ENCODE data around the gene ZNF813.
"Not testable (repeated sequence)": the region's sequence is repeated elsewhere in the genome, so short reads cannot be mapped to it uniquely, and the experiment has no call there.

Gene ZNF813

DNA sequence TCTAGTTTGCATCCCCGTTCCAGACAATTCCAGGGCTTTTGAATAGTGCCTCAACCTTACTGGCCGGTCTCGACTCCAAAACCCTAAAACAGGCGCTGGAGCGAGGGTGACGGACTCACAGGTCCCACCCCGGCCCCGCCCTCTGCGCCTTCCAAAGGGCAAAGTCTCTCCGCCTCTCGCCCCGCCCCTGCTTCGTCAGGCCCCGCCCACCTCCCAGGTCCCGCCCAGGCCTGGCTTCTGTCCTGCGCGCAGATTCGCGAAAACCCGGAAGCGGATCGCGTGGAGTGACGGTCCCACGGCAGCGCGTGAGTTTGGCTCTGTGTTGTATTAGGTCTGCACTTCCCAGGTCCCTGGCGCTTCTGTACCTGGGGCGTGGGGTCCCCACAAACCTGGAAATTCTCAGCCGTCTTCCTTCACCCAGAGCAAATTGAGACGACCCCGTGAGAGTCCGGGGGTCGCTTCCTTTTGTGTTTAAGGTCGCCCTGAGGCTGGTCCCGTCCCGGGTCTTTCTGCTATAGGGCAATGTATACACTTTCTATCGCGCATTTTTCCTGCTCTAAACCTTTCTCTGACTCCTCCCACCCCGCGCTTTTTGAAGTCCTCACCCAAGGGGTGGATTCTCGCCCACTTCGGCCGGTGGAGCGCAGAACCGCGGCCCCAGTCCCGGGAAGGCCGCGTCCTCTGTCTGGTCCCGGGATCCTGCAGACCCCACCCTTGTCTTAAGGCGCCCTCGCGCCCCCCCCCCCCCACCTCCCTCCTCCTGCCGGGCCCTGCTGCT lies at the start of gene ZNF813:
Gene ZNF813, plus strand, starts transcription at position 249 of the 778 bp plus-strand sequence. CDS start 16,090 bp downstream, outside the sequence.
- peak; percentile 91 to 97 for DNase-seq (ENCODE audit: low read depth in 2 of 2)

DNA sequence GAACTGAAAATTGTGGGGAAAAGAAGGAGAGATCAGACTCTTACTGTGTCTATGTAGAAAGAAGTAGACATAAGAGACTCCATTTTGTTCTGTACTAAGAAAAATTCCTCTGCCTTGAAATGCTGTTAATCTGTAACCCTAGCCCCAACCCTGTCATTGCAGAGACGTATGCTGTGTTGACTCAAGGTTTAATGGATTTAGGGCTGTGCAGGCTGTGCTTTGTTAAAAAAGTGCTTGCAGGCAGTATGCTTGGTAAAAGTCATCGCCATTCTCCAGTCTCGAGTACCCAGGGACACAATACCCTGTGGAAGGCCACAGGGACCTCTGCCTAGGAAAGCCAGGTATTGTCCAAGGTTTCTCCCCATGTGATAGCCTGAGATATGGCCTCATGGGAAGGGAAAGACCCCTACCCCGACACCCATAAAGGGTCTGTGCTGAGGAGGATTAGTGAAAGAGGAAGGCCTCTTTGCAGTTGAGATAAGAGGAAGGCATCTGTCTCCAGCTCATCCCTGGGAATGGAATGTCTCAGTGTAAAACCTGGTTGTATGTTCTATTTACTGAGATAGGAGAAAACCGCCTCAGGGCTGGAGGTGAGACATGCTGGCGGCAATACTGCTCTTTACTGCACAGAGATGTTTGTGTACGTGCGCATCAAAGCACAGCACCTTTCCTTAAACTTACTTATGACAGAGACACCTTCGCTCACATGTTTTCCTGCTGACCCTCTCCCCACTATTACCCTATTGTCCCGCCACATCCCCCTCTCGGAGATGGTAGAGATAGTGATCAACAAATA lies 46.8 kb upstream of the ZNF813 start:
- not testable (repeated sequence) for DNase-seq (ENCODE audit: low read depth in 2 of 2)

DNA sequence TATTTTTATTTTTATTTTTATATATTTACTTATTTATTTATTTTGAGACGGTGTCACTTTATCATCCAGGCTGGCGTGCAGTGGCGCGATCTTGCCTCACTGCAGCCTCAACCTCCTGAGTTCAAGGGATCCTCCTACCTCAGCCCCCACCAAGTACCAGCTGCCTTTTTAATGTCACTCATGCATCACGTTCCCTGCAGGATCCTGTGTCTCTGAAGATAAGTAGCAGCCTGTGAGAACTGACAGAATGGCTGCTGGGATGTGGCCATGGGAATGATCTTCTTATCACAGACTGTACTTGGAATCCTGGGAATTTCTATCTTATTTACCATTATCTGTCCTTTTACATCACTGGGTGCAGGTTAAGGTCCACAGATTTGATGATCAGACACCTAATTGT lies 45.0 kb upstream of the ZNF813 start:
- no peak for DNase-seq (ENCODE audit: low read depth in 2 of 2)

DNA sequence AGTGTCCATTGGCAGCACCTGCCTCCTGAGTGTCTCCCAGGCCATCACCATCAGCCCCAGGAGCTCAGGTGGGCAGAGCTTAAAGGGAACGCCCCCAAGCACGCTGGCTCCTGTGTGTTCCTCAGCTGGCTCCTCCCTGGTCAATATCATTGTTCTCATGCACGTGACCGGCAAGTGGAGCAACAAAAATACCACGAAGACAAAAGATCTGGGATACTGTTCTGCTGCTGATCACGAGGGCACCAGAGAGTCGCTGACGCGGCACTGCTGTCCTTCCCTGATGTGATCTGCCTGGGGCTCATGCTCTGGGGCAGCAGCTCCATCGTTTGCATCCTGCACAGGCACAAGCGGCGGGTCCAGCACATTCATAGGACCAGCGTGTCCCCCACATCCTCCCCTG lies 44.5 kb upstream of the ZNF813 start:
- not testable (repeated sequence) for DNase-seq (ENCODE audit: low read depth in 2 of 2)

DNA sequence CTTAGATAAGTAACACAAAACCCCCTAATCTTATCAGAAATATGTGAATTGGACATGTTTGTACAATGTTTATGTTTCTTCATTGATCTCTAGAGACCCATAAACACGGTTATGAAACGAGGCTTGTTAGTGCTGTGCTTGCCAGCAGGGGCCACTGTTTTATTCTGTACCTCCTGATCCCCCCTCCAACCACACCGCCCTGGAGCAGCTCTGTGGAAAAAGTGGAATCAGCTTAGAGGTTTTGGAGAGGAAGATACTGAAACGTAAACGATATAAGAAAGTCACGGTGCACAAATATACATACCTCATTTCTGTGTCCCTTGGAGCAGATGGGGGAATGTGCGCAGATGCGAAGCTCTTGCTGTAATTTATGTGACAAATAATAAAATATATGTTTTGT lies 43.9 kb upstream of the ZNF813 start:
- not testable (repeated sequence) for DNase-seq (ENCODE audit: low read depth in 2 of 2)

DNA sequence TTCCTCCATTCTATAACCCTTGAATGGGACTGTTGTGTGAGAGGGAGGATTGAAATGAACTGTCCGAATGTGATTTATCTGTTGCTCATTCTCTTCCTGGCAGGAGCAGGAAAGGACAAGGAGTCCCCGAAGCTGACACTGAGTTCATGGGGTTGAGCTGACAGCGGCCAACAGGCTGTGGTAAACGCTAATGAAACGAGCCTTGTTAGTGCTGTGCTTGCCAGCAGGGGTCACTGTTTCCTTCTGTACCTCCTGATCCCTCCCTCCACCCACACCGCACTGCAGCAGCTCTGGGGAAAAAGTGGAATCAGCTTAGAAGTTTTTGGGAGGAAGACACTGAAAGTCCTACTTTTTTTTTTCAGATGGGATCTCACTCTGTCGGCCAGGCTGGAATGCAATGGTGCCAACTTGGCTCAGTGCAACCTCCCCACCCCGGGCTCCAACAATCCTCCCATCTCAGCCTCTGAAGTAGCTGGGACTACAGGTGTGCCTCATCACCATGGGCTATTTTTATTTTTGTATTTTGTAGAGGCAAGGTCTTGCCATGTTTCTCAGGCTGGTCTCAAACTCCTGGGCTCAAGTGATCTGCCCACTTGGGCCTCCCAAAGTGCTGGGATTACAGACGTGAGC lies 42.5 kb upstream of the ZNF813 start:
- DNase-seq (ENCODE audit: low read depth in 2 of 2), result peak; percentile 27 to 50

DNA sequence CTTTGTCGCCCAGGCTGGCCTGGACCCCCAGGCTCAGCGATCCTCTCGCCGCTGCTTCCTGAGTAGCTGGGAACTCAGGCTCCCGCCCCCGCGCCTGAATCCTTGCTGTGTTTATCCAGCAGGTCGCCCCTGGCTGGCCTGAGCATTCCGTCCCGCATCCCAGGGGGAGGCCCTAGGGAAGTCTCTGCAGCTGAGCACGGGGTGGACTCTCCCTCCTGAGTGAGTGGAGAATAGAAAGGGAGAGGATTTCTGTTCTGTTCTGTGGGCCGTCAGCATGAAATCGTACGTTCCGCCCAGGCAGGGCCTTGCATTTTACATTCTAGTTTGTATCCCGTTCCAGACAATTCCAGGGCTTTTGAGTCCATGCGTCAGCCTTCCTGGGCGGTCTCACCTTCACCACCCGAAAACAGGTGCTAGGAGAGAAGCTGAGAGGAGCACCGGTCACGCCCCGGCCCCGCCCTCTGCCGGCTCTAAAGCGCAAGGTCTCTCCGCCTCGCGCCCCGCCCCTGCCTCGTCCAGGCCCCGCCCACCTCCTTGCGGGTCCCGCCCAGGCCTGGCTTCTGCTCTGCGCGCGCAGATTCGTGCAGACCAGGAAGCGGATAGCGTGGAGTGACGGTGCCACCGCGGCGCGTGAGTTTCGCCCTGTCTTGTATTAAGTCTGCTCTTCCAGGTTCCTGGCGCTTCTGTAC lies 36.0 kb upstream of the ZNF813 start, which contains the start of gene ZNF761:
Gene ZNF761, plus strand, starts transcription at position 586 of the 689 bp plus-strand sequence. CDS start 15,285 bp downstream, outside the sequence.
- peak; percentile 93 to 98 for DNase-seq (ENCODE audit: low read depth in 2 of 2)

DNA sequence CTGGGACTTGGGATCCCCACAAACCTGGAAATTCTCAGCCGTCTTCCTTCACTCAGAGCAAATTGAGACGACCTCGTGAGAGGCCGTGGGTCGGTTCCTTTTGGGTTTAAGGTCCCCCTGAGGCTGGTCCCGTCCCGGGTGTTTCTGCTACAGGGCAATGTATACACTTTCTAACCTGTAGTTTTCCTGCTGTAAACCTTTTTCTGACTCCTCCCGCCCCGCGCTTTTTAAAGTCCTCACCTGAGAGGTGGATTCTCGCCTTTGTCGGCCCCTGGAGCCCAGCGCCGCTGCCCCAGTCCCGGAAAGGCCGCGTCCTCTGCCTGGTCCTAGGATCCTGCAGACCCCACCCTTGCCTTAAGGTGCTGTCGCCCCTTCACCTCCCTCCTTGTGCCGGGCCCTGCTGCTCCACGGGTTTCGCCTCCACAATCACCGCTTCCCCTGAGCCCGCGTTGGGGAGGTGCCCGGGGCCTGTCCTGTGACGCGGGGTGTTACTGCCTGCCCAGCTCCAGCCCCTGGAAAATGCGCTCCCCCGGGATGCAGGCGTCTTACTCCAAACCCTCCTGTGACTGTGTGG lies 35.4 kb upstream of the ZNF813 start:
- DNase-seq (ENCODE audit: low read depth in 2 of 2), result no peak

DNA sequence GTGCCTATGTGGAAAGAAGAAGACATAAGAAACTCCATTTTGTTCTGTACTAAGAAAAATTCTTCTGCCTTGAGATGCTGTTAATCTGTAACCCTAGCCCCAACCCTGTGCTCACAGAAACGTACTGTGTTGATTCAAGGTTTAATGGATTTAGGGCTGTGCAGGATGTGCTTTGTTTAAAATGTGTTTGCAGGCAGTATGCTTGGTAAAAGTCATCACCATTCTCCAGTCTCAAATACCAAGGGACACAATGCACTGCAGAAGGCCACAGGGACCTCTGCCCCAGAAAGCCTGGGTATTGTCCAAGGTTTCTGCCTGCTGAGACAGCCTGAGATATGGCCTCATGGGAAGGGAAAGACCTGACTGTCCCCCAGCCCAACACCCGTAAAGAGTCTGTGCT lies 23.7 kb upstream of the ZNF813 start:
- DNase-seq (ENCODE audit: low read depth in 2 of 2), result not testable (repeated sequence)

DNA sequence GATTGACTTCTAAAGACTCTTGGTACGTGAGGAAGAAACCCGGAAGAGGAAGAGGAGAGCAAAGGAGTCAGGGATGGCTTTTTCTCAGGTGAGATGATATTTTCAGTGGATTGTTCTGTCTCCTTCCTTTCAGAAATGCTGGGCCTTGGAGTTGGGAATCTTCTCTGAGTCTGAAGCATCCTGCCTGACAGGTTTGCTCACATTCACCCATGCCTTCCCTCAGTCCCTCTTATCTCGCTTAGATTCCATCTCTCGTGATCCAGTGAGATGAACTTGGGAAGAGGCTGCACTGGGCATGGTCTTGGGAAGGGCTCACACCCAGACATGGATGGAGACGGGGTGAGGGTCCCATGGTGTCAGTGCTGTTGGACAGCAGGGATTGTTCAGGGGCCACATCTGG lies 20.3 kb upstream of the ZNF813 start:
- not testable (repeated sequence) for DNase-seq (ENCODE audit: low read depth in 2 of 2)

DNA sequence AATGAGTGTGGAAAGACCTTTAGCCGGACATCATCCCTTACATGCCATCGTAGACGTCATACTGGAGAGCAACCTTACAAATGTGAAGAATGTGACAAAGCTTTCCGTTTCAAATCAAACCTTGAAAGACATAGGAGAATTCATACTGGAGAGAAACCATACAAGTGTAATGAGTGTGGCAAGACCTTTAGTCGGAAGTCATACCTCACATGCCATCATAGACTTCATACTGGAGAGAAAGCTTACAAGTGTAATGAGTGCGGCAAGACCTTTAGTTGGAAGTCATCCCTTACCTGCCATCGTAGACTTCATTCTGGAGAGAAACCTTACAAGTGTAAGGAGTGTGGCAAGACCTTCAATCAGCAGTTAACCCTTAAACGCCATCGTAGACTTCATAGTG lies 11.7 kb upstream of the ZNF813 start:
- no peak for DNase-seq (ENCODE audit: low read depth in 2 of 2)

DNA sequence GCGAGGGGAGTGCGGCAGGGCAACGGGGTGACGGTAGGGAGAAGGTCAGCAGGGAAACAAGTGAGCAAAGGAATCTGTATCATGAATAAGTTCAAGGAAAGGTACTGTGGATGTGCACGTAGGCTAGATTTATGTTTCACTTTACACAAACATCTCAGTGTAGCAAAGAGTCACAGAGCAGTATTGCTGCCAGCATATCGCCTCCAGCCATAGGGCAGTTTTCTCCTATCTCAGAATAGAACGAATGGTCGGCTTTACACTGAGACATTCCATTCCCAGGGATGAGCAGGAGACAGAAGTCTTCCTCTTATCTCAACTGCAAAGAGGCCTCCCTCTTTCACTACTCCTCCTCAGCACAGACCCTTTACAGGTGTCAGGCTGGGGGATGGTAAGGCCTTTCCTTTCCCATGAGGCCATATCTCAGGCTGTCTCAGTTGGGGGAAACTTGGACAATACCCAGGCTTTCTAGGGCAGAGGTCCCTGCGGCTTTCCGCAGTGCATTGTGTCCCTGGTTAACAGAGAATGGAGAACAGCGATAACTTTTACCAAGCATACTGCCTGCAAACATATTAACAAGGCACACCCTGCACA lies 7.3 kb upstream of the ZNF813 start:
- not testable (repeated sequence) for DNase-seq (ENCODE audit: low read depth in 2 of 2)

DNA sequence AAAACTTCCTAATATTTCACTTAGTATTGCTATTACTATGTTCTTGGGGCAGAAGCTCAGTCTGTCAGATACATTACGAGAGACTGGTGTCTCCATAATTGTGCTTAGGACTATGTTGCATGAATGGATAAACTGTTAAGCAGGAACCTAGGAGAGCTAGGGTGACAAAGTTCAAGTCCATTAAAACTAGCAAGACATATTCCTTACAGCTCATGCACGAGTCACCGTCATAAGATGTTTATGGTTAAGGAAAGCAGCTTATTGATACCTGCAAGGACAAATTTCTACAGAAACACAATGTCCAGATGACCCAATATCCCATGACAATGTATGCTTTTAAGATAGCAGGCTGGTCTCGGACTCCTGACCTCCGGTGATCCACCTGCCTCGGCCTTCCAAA lies 5.7 kb upstream of the ZNF813 start:
- DNase-seq (ENCODE audit: low read depth in 2 of 2), result no peak

DNA sequence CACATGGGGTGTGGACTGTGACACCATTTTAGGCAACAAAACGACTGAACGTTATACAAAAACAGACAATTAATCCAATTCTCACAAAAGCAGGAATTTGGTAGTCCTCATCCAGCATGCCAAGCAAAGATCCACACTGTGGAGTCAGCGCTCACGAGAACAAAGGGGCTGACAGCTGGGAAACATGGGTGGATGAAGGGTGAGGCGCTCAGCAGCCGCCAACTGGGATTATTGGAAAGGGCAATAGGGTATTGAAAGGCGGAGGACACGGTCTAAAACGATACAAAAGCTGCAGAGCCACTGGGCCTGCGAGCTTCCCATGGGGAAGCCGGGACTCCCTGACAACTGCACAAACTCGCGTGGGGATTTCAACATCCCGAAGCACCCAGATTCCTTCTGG lies 4.7 kb upstream of the ZNF813 start:
- no peak for DNase-seq (ENCODE audit: low read depth in 2 of 2)

DNA sequence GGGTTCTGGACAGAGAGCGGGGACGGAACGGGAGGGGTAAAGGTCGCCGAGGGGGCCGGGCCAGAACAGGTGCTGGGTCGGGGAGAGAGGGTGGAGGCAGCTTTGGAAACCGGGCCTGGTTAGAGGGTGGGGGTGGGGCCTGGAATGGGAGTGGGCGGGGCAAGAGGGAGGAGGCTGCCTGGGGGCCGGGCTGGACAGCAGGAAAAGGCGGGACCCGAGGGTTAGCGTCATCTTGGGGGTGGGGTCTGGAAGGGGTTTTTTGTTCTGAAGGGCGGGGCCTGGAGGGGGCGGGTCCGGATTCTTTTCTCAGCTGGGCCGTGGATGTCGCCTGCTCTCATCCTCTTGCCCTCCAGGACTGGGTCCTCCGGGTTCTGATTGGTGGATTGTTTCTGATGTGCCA lies 4.3 kb upstream of the ZNF813 start:
- DNase-seq (ENCODE audit: low read depth in 2 of 2), result no peak

DNA sequence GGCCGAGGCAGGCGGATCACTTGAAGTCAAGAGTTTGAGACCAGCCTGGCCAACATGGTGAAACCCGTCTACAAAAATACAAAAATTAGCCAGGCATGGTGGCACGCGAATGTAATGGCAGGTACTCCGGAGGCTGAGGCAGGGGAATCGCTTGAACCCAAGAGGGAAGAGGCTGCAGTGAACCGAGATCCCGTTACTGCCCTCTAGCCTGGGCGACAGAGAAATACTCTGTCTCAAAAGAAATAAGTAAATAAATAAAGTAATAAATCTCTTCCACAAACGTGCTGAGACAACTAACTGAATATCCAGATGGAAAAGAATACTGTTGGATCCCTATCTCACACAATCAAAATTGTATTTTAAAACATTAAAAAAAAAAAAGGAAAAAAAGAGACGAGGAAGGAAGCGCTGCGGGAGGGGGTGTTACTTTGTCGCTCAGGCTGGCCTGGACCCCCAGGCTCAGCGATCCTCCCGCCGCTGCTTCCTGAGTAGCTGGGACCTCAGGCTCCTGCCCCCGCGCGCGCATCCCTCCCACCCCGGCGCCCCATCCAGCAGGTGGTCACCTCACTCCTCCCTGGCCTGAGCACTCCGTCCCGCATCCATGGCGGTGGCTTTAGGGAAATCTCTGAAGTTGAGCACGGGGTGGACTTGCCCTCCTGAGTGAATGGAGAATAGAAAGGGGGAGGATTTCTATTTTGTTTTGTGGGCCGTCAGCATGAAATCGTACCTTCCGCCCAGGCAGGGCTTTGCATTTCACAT lies 628 bp upstream of the ZNF813 start:
- DNase-seq (ENCODE audit: low read depth in 2 of 2), result no peak

DNA sequence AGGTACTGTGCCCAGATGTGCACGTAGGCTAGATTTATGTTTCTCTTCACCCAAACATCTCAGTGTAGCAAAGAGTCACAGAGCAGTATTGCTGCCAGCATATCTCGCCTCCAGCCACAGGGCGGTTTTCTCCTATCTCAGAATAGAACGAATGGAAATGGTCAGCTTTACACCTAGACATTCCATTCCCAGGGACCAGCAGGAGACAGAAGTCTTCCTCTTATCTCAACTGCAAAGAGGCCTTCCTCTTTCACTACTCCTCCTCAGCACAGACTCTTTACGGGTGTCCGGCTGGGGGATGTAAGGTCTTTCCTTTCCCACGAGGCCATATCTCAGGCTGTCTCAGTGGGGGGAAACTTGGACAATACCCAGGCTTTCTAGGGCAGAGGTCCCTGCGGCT lies 1.1 kb downstream of the ZNF813 start:
- not testable (repeated sequence) for DNase-seq (ENCODE audit: low read depth in 2 of 2)

DNA sequence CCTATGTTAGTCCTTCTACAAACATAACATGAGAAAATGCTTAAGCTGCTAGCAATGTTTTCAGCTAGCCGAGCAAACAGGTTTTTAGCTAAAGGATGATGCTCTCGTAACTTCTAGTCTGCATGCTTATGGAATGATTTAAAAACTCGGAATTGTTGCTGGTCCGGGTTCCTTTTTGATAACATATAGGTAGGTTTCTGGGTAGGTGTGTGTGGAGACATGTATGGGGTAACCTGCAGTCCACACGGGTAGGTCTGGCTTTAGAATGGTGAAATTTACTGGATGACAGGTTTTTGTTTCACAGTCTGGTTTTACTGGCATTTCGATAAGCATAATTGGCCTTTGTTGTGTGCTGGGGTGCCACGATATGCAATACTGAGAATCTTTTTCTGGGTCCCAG lies 4.4 kb downstream of the ZNF813 start:
- DNase-seq (ENCODE audit: low read depth in 2 of 2), result no peak

DNA sequence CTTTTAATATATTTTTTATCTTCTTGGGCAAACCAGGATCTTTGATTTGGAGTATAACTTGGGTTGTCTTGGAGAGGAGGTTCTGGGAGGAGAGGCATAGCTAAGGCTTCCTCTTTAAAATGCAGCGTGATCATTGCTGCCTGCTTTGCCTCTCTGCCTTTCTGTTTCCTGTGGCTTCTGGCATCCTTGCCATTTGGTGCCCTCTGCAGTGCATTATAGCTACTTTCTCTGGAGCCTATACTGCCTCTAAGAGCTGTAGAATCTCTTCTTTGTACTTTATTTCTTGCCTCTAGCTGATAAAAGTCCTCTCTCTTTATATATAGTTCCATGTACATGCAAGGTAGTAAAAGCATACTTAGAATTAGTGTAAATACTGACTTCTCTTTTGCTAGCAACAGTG lies 7.3 kb downstream of the ZNF813 start:
- not testable (repeated sequence) for DNase-seq (ENCODE audit: low read depth in 2 of 2)

DNA sequence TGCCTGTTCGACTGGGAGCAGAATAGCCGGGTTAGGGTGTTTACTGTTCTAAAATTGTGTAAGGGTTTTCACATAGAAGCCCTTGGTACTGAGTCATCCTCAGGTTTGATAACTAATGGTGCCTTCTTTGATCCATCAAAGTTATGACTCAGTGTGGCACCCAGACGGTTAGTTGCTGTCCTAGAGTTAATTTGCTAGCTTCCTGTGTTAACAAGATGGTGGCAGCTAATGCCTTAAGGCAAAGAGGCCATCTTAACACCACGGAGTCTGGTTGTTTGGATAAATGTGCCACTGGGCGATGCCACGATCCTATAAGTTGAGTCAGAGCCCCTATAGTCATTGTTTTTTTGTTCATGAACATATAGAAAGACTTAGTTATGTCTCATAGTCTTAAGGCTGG lies 7.9 kb downstream of the ZNF813 start:
- not testable (repeated sequence) for DNase-seq (ENCODE audit: low read depth in 2 of 2)

Measured in stimulated activated CD4-positive, alpha-beta T cell treated with anti-CD3 and anti-CD28 coated beads, Interleukin-1b, Interleukin-23, amount 100 ng/mL, for 1 hour (primary cell).